DMS 273 (cell line): ENCODE results near the gene ATF7IP2.
"Not testable (repeated sequence)": the region's sequence is repeated elsewhere in the genome, so short reads cannot be mapped to it uniquely, and the experiment has no call there.

ENCODE experiments used
- DNase-seq: peaks from one replicate; lab custom pipeline; 2025; ENCODE audit not compliant: unreplicated experiment; lab: John Stamatoyannopoulos, UW

The ATF7IP2 gene

DNA sequence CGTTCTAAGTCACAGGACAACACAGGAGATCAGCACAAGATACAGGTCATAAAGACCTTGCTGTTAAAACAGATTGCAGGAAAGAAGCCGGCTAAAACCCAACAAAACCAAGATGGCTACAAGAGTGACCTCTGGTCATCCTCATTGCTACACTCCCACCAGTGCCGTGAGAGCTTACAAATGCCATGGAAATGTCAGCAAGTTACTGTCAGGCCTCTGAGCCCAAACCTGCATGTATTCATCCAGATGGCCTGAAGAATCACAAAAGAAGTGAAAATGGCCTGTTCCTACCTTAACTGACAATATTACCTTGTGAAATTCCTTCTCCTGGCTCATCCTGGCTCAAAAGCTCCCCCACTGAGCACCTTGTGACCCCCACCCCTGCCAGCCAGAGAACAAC is 119.4 kb downstream of the ATF7IP2 start:
- DNase-seq: not testable (repeated sequence)

DNA sequence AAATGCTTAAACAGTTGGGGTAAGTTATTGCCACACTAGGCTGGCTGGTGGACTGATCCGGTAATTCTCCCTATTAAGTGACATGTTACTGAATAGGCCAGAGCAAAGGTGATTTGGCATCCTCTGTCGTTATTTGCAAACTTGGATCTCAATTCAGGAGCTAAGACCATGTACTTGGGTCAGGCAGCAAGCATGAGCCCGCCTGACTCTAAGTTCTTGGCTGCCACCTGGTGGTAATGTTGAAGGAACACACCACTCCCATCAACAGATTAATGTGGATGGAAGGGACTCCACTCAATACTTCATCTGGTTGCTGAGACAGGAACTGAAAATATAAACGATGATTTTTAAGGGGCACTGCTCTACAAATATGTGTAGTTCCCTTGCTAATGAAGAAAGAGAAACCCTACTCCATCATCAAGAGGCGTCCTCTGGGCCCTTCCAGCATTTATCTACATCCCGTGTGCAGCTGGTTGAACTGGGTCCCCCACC is 123.7 kb downstream of the ATF7IP2 start:
- peak; percentile 88 for DNase-seq

DNA sequence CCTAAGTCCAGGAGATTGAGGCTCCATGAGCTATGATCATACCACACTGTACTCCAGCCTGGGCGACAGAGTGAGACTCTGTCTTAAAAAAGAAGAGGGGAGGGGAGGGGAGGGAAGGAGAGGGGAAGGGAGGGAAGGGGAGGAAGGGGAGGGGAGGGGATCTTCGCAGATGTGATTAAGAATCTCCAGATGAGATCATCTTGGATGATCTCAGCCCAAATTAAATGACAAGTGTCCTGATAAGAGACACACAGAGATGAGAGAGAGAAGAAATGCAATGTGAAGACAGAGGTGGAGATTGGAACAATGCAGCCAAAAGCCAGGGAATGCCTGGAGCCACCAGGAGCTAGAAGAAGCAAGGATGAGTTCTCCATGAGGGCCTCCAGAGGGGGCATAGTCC is 124.4 kb downstream of the ATF7IP2 start:
- no peak for DNase-seq

DNA sequence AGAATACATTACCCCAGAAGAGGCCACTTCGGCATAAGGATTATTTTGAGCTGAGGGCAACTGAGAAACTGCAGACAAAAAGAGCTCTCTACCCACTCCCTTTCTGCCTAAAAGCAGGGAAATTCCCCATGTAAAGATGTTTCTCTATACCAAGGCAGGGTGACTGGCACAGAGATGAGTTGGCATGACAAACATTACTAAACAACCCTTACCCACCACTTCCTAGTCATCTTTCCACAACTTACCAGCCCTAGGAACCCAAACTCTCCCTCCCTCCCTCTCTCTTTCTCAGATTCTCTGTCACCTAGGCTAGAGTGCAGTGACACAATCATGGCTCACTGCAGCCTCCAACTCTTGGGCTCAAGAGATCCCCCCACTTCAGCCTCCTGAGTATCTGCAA is 126.0 kb downstream of the ATF7IP2 start:
- DNase-seq: no peak

DNA sequence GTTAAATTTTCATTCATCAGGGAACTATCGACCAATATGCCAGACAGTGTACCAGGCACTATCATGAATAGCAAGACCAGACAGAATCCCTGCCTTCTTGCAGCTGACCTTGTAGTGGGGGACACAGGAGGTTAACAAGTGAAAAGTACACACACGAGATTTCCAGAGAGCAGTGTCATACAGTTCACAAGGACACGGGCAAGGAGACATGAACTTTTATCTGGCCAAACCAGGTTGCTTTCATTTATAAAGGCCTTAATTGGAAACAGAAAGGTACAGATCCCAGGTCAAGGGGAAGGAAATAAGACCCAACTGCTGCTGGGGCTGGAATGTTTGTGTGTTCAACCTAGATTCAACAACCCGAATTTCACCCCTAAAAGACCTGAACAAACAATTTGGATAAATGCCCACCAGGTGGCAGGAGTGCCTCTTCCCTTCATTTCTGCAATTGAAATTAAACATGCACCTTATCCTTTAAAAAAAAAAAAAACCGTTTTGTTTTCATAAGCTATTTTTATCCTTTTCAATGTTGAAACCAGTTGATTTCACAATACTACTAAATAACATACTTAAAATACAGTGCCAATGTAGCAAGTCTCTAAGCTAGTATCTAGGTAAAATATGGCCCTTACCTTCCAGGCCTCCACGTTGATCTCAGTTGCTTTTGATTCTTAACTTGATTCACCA is 128.7 kb downstream of the ATF7IP2 start:
- DNase-seq: peak; percentile 80

DNA sequence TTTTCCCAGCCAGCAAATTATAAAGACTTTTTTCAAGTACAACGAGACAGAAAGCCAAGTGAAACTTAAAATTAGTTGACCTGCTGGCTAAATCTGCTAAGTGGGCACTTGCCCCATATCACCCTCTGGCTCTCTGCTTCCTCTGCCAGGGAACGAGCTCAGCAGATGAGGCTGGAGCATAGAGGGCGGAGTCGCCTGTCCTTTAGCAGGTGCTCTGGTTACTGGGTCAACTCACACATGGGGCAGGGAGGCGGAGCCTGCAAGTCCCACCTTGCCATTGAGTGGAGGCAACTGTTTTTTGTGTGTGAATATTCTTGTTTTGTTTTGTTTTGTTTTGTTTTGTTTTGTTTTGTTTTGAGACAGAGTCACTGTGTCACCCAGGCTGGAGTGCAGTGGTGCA is 132.0 kb downstream of the ATF7IP2 start:
- no peak for DNase-seq

DNA sequence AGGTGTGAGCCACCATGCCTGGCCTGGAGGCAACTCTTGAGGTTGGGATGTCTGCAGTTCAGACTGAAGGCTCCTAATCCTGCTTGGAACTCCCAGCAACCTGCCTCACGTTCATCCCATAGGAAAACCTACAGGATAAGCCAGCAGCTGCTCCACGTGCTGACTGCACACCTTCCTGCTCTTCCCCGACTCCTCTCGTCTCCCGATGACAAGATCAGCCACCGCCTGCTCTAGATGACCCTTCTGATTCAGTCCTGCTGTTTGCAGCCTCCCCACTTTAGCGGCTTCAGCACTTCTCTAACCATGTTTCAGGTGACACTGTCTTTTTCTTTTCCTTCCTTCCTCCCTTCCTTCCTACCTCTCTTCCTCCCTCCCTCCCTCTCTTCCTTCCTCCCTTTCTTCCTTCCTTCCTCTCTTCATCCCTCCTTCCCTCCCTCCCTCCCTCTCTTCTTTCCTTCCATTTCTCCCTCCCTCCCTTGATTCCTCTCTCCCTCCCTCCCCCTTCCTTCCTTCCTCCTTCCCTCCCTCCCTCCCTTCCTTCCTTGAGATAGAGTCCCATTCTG is 132.7 kb downstream of the ATF7IP2 start:
- DNase-seq: no peak

DNA sequence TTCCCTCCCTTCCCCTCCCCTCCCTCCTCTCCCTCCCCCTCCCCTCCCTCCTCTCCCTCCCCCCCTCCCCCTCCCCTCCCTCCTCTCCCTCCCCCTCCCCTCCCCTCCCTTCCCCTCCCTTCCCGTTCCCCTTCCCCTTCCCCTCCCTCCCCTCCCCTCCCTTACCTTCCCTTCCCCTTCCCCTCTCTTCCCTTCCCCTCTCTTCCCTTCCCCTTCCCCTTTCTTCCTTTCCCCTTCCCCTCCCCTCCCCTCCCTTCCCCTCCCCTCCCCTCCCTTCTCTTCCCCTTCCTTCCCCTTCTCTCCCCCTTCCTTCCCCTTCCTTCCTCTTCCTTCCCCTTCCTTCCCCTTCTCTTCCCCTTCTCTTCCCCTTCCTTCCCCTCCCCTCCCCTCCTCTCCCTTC is 133.4 kb downstream of the ATF7IP2 start:
- no peak for DNase-seq

DNA sequence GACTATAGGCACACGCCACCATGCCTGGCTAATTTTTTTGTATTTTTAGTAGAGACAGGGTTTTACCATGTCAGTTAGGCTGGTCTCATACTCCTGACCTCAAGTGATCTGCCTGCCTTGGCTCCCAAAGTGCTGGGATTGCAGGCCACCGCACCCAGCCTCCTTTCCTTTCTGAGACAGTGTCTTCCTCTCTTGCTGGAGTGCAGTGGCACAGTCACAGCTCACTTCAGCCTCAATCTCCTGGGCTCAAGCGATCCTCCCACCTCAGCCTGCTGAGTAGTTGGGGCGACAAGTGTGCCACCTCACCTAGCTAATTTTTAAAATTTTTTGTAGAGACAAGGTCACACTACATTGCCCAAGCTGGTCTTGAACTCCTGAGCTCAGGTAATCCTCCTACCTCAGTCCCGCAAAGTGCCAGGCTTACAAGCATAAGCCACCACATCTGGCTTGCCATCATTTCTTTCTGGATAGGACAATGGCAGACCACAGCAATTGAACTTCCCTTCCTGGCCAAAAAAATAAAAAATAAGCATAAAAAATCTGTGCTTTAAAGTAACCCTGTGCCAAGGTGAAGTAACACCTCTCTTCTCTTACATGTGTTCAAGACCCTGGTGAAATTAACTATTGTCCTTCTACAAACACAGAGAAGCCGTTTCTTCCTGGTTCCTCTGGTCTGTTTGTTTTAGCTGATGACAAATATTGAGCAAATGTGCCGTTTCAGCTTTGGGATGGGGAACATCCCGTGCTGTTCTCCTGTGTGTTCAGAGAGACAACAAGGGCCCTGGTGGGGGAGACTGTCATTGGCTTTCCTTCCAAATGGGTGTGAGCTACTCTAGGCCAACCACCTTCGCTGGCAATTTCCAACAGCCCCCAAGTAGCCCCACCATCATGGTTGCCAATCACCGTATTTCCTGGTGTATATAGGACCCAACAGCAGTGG is 134.3 kb downstream of the ATF7IP2 start:
- DNase-seq: no peak

DNA sequence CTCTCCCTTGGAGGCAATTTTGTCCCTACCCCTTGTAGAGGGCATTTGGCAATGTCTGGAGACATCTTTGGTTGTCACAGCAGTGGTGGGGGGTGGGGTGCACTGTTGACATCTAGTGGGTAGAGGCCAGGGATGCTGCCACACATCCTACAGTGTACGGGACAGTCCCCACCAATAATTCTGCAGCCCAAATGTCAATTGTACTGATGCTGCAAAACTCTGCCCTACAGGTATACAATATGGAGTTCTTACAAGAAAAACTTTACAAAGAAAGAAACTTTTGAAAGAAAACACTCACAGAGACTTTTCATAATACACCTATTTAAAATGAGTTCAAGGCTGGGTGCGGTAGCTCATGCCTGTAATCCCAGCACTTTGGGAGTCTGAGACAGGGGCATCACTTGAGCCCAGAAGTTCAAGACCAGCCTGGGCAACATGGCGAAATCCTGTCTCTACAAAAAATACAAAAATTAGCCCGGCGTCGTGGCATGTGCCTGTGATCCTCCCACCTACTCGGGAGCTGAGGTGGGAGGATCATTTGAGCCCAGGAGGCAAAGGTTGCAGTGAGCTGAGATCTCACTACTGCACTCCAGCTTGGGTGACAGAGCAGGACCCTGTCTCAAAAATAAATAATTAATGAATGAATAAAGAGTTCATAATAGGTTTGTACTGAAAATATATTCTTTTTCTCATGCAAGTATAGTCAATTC is 135.2 kb downstream of the ATF7IP2 start:
- no peak for DNase-seq

DNA sequence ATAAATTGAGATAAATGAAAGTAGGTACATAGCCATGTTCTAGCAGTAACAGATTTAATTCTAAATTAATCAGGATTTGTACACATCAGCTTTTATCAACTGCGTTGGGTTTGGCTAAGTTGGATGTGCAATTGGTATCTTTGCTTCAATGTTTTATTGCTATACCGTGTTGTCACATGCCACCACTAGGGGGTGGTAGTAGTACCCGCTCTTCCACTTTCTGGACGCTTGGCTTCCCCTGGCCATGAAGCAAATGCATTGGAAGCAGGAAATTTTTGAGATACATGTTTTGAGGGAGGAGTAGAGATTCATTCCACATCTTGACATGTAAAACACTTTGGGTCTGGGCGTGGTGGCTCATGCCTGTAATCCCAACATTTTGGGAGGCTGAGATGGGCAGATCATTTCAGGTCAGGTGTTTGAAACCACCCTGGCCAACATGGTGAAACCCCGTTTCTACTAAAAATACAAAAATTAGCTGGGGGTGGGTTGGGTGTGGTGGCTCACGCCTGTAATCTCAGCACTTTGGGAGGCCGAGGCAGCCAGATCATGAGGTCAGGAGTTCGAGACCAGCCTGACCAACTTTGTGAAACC is 135.9 kb downstream of the ATF7IP2 start:
- DNase-seq: peak; percentile 79

DNA sequence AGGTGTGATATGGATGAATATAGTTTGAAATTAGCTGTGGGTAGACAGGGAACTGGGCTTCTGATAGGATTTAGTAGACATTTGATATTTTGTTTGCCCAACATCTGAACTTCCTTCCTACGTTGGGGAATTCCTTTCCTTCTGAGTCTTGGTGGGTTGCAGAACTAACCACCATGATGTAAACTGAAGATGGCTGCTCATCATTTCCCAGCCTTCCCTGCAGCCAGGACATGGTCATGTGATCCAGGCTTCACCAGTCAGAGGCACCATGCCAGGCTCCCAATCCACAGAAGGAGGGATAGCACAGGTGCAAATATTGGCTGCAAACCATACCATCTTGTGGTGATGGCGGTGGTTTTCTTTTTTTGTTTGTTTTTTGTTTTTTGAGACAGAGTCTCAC is 137.1 kb downstream of the ATF7IP2 start:
- DNase-seq: no peak

DNA sequence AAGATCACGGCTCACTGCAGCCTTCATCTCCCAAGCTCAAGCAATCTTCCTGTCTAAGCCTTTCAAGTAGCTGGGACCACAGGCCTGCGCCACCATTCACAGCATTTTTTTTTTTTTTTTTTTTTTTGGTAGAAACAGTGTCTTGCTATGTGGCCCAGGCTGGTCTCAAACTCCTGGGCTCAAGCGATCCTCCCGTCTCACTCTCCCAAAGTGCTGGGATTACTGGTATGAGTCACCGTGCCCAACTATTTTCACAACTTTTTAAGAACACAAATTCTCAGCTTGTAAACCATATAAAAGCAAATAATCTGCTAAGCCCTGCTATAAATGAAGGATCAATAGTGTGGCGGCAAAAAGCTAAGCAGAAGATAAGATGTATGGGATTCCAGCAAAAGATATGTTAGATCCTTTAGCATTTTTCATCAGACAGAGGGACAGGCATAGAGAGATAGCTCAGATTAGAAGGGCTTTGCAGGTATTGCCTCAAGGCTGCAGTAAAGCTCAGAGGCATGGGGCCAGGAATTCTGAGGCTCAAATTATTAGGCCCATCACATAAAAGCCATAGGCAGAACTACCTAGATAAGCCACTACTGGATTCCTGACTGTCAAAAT is 139.5 kb downstream of the ATF7IP2 start:
- no peak for DNase-seq

DNA sequence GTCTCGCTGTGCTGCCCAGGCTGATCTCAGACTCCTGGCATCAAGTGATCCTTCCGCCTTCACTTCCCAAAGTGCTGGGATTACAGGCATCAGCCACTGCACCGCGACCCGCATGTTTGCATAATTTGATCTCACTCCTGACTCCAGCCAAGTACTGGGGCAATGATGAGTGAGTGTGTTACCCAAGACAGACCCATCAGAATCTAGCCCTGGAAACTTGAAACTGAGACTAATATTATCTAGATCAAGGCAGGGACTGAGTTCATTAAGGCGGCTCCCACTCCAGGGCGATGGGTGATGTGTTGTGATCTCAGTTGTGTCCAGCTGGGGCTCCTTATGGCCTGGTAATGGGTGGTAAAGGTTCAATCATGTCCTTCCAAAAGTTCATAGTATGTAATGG is 141.1 kb downstream of the ATF7IP2 start:
- DNase-seq: no peak

DNA sequence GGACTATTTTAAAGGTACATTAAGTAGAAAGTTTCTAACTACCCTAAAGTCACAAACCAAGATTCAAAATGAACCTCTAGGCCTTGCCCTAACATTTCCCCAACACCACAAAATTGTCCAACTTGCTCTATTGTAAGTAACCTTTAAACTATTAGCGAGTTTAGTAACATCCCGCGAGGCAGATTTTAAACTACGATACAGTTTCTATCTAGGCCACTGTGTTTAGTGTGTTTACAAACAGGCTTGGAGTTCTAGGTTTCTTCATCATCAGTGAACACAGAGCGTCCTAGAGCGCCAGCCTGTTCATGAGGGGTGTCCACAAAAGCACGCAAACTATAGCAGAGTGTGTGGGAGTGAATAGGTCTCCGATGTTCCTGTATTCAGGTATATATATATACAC is 142.8 kb downstream of the ATF7IP2 start:
- DNase-seq: no peak

DNA sequence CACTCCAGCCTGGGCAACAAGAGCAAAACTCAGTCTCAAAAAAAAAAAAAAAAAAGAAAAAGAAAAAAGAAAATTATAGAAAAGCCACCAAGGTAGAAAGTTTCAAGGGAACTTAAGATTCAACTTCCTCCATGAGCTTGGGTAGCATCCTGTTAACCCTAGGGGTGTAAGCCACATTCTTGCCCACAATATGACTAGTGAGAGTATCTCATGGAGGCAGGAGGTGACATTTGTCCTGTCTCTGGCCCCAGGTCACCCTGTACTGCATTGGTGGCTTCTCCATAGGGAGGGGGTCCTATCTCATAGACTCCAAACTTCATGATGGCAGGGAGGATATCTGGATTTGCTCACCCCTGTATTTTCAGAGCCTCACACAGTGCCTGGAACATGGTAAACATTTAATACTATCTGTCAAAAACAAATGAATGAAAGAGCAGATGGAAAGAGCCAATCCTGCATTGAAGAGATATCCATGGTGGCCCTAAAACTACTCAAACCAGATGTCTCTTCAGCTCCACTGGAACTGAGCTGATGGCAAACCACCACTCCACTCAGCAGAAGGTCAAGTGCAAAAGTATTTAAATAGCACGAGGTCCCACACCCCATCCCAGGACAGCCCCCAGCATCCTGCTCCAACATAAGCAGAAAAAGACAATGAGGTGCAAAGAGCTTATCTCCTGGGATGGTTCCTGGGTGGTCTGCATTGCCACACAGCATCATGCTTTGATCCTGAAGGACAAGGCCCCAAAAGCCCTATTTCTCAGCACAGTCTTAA is 144.2 kb downstream of the ATF7IP2 start:
- DNase-seq: no peak

DNA sequence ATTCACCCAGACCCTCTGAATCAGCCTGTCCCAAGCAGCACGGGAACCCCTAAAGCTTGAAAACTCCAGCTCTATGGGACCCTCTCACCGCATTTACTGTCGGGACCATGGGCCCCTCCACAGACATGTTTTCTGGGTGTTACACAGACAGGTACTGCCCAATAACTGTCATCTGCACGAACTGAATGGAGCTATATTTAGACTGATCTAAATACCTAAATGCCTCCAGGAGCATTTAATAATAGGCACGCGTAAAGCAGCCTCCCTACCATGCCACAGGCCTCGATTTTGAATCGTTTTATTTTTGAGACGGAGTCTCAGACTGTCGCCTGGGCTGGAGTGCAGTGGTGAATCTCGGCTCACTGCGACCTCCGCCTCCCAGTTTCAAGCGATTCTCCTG is 144.8 kb downstream of the ATF7IP2 start:
- no peak for DNase-seq

DNA sequence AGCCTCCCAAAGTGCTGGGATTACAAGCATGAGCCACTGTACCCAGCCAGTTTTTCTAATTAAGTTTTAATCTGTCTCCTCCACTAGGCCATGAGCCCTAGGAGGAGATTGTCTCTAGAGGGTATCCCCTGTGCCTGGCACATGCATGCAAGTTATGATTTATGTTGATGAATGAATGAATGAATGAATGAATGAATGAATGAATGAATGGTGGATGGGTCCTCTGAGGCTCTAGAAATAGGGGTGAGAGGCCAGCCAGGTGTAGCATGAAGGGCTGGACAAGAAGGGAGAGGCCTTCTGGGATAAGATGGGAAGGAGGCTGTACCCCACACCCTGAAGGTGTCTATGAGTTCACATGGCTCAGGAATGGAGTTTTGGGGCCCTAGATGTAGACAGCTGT is 145.7 kb downstream of the ATF7IP2 start:
- DNase-seq: no peak
